ENCODE measurements around the gene FHIT.

Gene FHIT

GRCh38 chr3:61283876-61284275 is 32.6 kb upstream of the FHIT start:
- in situ Hi-C loops (cut with HindIII; ENCODE audit: low sequenced_read_pairs), result no loop called here
- TF ChIP-seq, protein P1, sequence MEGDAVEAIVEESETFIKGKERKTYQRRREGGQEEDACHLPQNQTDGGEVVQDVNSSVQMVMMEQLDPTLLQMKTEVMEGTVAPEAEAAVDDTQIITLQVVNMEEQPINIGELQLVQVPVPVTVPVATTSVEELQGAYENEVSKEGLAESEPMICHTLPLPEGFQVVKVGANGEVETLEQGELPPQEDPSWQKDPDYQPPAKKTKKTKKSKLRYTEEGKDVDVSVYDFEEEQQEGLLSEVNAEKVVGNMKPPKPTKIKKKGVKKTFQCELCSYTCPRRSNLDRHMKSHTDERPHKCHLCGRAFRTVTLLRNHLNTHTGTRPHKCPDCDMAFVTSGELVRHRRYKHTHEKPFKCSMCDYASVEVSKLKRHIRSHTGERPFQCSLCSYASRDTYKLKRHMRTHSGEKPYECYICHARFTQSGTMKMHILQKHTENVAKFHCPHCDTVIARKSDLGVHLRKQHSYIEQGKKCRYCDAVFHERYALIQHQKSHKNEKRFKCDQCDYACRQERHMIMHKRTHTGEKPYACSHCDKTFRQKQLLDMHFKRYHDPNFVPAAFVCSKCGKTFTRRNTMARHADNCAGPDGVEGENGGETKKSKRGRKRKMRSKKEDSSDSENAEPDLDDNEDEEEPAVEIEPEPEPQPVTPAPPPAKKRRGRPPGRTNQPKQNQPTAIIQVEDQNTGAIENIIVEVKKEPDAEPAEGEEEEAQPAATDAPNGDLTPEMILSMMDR (IDR thresholded peaks at IDR 0.05; ENCODE audit: low read depth, low read length, missing control alignments), result no peak

DNA sequence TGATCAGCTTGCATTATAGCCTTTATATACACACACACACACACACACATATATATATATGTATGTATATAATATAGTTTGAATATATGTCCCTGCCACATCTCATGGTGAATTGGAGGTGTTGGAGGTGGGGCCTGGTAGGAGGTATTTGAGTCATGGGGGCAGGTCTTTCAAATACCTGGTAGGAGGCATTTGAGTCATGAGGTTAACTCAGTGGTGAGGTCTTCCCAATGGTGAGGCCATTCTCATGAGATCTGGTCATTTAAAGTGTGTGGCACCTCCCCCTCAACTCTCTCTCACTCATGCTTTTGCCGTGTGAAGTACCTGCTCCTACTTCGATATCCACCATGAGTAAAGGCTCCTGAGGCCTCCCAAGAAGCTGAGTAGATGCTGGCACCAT is 27.5 kb upstream of the FHIT start:
- no peak overlapping the region for H3K4me3 ChIP-seq (ENCODE audit: low read depth, low read length)
- TF ChIP-seq, protein P1 (IDR thresholded peaks at IDR 0.05; ENCODE audit: low read depth, low read length, missing control alignments), result no peak
- no peak for DNase-seq (ENCODE audit: low read depth)
- in situ Hi-C loops (cut with HindIII; ENCODE audit: low sequenced_read_pairs), result no loop called here

More at GRCh38 chr3:61283876-61284275, 32.6 kb upstream of the FHIT start:
- DNase-seq (ENCODE audit: low read depth), result no peak
- no peak overlapping the region for H3K4me3 ChIP-seq (ENCODE audit: low read depth, low read length)

DNA sequence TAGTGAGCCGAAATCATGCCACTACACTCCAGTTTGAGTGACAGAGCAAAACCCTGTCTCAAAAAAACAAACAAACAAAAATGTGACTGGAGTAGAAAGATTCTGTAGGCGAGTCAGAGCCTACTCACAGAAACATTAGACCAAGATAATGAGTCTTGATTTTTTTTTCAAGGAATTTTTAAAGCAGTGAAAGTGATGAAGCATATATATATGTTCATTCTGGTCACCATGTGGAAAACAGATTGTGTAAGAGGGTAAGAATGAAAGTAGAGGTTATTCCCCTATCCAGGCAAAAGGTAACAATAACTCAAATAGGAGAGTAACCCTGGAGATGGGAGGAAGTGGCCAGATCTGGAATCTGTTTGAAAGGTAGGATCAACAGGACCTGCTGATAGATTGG is 26.2 kb upstream of the FHIT start:
- in situ Hi-C loops (cut with HindIII; ENCODE audit: low sequenced_read_pairs), result no loop called here
- TF ChIP-seq, protein P1 (IDR thresholded peaks at IDR 0.05; ENCODE audit: low read depth, low read length, missing control alignments), result no peak
- no peak for DNase-seq (ENCODE audit: low read depth)
- no peak overlapping the region for H3K4me3 ChIP-seq (ENCODE audit: low read depth, low read length)

DNA sequence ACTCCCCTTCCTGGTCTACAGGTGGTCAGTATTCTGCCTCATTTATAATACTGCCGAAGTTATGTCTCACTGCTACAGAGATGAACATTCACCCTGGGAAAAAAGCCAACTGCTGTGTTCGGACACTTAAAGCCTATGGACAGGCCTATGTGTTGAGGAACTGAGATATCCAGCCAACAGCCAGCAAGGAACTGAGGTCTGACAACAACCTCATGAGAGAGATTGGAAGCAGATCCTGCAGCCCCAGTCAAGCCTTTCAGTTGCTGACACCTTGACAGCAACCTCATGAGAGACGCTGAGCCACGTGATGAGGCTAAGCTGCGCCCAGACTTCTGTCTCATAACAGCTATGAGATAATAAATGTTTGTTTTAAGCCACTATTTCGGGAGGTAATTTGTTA is 18.2 kb upstream of the FHIT start:
- H3K4me3 ChIP-seq (ENCODE audit: low read depth, low read length), result no peak overlapping the region
- DNase-seq (ENCODE audit: low read depth), result no peak
- in situ Hi-C loops (cut with HindIII; ENCODE audit: low sequenced_read_pairs), result no loop called here
- TF ChIP-seq, protein P1 (IDR thresholded peaks at IDR 0.05; ENCODE audit: low read depth, low read length, missing control alignments), result no peak

- H3K4me3 ChIP-seq (ENCODE audit: low read depth, low read length), result no peak overlapping the region
- no peak for DNase-seq (ENCODE audit: low read depth)
- in situ Hi-C loops (cut with HindIII; ENCODE audit: low sequenced_read_pairs), result no loop called here
- TF ChIP-seq, protein P1 (IDR thresholded peaks at IDR 0.05; ENCODE audit: low read depth, low read length, missing control alignments), result no peak
Measured at GRCh38 chr3:61268644-61269043, 17.4 kb upstream of the FHIT start.

GRCh38 chr3:61264281-61264680 is 13.0 kb upstream of the FHIT start:
- no peak for DNase-seq (ENCODE audit: low read depth)
- no peak overlapping the region for H3K4me3 ChIP-seq (ENCODE audit: low read depth, low read length)
- in situ Hi-C loops (cut with HindIII; ENCODE audit: low sequenced_read_pairs), result no loop called here
- TF ChIP-seq, protein P1 (IDR thresholded peaks at IDR 0.05; ENCODE audit: low read depth, low read length, missing control alignments), result no peak

- TF ChIP-seq, protein P1 (IDR thresholded peaks at IDR 0.05; ENCODE audit: low read depth, low read length, missing control alignments), result no peak
- DNase-seq (ENCODE audit: low read depth), result no peak
- in situ Hi-C loops (cut with HindIII; ENCODE audit: low sequenced_read_pairs), result no loop called here
- no peak overlapping the region for H3K4me3 ChIP-seq (ENCODE audit: low read depth, low read length)
Measured at GRCh38 chr3:61257148-61257547, 5.9 kb upstream of the FHIT start.

Data from astrocyte of the cerebellum (primary cell).